GM12891 (cell line): ENCODE results near the gene OR2T10.
"Not testable (repeated sequence)": the region's sequence is repeated elsewhere in the genome, so short reads cannot be mapped to it uniquely, and the experiment has no call there.

Source experiments
- POLR2A ChIP-seq: IDR thresholded peaks from 2 replicates; pipeline ENCODE4 v1.6.1; 2011; ENCODE audit warnings: low read depth, low read length, control low read depth
- POLR2AphosphoS5 ChIP-seq: IDR thresholded peaks from 2 replicates; pipeline ENCODE4 v1.6.1; 2011; ENCODE audit warnings: low read depth, low read length, control low read depth
- POU2F2 ChIP-seq: IDR thresholded peaks from 2 replicates; pipeline ENCODE4 v1.6.1; 2011; ENCODE audit warnings: low read depth, mild to moderate bottlenecking, control low read depth, low read length, moderate library complexity

DNA sequence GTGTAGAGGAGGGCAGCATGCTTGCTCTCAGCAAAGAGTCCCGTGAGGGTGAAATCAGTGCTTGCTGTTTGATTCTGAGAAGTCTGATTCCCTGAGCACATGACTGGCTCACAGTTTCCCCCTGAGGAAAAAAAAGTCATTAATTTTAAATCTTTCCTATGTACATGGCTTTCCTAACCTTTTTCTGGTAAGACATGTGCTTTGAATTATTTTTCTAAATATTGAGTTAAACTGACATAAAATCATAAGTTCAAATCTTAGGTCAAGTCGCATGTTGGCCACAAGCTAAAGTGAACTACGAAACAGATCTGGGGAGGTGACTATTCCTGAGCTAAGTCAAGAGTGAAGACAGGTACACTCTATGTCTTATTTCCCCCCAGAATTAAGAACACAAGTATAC, 22.8 kb downstream of the OR2T10 start, which contains the start of gene OR2T34:
- not testable (repeated sequence) for TF ChIP-seq POLR2A, POU2F2, POLR2AphosphoS5
